PFSK-1 (cell line): ENCODE measurements around the gene APOL4.

ENCODE experiments used
- FOXP2 ChIP-seq: optimal IDR thresholded peaks from 2 replicates; pipeline ENCODE3; 2011; ENCODE audit warnings: borderline replicate concordance, control low read depth, inconsistent platforms; ENCODE audit not compliant: insufficient read depth; ENCODE audit errors: extremely low read length, extremely low read depth
- POLR2AphosphoS5 ChIP-seq: IDR thresholded peaks from 2 replicates; pipeline ENCODE4 v1.6.1; 2012; ENCODE audit warnings: low read depth, mild to moderate bottlenecking, control low read depth, low read length, moderate library complexity
- SIN3A ChIP-seq: IDR thresholded peaks from 2 replicates; pipeline ENCODE4 v1.6.1; 2012; ENCODE audit warnings: mild to moderate bottlenecking, low read length, moderate library complexity, borderline replicate concordance; ENCODE audit not compliant: insufficient read depth
- TAF1 ChIP-seq: IDR thresholded peaks from 2 replicates; pipeline ENCODE4 v1.6.1; 2012; ENCODE audit warnings: low read length, control low read depth, borderline replicate concordance; ENCODE audit not compliant: insufficient read depth
- TF ChIP-seq, protein P1 (sequence below), 2 experiments: IDR thresholded peaks; 2 replicates each; pipeline versions ENCODE4 v1.6.1 to v1.8.0; 2011 to 2012; ENCODE audit warnings: low read depth in 2 of 2, low read length in 2 of 2, control low read depth in 1 of 2, inconsistent platforms in 1 of 2, mild to moderate bottlenecking in 1 of 2, moderate library complexity in 1 of 2; ENCODE audit not compliant: insufficient read depth in 1 of 2

Gene APOL4

DNA sequence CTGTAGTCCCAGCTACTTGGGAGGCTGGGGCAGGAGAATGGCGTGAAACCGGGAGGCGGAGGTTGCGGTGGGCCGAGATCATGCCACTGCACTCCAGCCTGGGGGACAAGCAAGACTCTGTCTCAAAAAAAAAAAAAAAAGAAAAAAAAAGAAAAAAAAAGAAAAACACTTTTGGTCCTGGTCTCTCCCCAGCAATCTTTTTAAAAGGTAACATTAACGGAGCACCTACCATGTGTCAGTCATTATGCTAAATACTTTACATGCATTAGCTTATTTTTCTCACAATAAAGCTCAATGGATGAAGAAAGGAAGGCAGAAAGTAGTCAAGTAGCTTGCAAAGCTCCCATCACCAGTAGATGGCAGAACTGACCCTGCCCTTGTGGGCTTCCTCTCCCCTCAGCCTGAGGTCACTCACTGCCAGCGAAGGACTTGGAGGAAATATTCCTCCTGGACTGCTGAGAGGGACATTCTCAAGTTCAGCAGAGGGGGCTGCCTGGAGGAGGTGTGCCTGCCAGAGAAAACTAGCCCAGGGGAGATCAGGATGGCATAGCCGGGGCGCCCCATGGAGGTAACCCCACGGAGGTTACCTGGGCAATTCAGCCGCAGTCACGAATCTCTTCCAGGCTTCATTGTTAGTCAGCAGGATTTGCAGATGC, 56.6 kb downstream of the APOL4 start:
- TF ChIP-seq SIN3A (no peak), FOXP2 (no peak), TAF1 (no peak), POLR2AphosphoS5 (no peak)
- TF ChIP-seq, protein P1, sequence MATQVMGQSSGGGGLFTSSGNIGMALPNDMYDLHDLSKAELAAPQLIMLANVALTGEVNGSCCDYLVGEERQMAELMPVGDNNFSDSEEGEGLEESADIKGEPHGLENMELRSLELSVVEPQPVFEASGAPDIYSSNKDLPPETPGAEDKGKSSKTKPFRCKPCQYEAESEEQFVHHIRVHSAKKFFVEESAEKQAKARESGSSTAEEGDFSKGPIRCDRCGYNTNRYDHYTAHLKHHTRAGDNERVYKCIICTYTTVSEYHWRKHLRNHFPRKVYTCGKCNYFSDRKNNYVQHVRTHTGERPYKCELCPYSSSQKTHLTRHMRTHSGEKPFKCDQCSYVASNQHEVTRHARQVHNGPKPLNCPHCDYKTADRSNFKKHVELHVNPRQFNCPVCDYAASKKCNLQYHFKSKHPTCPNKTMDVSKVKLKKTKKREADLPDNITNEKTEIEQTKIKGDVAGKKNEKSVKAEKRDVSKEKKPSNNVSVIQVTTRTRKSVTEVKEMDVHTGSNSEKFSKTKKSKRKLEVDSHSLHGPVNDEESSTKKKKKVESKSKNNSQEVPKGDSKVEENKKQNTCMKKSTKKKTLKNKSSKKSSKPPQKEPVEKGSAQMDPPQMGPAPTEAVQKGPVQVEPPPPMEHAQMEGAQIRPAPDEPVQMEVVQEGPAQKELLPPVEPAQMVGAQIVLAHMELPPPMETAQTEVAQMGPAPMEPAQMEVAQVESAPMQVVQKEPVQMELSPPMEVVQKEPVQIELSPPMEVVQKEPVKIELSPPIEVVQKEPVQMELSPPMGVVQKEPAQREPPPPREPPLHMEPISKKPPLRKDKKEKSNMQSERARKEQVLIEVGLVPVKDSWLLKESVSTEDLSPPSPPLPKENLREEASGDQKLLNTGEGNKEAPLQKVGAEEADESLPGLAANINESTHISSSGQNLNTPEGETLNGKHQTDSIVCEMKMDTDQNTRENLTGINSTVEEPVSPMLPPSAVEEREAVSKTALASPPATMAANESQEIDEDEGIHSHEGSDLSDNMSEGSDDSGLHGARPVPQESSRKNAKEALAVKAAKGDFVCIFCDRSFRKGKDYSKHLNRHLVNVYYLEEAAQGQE (IDR thresholded peaks at IDR 0.05; ENCODE audit: insufficient read depth in 1 of 2, low read depth in 2 of 2, low read length in 2 of 2): no peak

GRCh38 chr22:36143956-36144355, 57.7 kb downstream of the APOL4 start:
- TF ChIP-seq POLR2AphosphoS5 (no peak), TAF1 (no peak), FOXP2 (no peak), SIN3A (no peak)
- TF ChIP-seq, protein P1 (IDR thresholded peaks at IDR 0.05; ENCODE audit: insufficient read depth in 1 of 2, low read depth in 2 of 2, low read length in 2 of 2): no peak

DNA sequence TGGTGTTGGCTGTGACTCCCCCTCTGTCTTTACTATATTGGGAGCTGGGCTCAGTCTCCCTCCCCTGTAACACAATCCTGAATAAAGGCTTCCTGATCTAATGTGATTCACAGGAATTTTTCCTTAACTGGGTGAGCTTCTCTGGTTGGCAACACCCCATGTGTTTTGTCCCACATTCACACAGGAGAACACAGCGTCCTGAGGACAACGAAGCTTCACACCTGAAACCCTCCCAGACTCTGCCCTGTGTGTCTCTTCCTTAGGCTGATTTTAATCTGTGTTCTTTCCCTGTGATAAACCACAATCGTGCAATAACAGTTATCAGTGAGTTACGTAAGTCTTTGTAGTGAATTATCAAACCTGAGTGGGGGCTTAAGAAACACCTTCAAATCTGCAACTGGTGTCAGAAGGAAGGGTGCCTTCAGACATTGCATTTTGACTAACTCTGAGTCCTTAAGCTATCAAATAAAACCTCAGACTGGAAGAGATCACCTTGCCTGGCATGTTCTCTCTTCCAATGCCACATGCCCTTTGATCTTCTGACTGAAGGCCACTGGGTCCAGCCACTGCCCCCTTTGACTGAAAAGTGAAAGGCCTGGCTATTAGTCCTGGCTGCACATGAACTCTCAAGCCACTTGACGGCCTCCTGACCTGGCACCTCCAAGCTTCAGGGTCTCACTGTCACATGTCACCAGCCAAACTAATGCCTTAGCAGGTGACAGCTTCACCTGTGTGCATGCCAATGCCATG, 58.4 kb downstream of the APOL4 start:
- TF ChIP-seq POLR2AphosphoS5 (no peak), TAF1 (no peak), SIN3A (no peak), FOXP2 (no peak)
- TF ChIP-seq, protein P1 (IDR thresholded peaks at IDR 0.05; ENCODE audit: insufficient read depth in 1 of 2, low read depth in 2 of 2, low read length in 2 of 2): no peak

- TF ChIP-seq, protein P1 (IDR thresholded peaks at IDR 0.05; ENCODE audit: insufficient read depth in 1 of 2, low read depth in 2 of 2, low read length in 2 of 2): no peak
- no peak for TF ChIP-seq SIN3A
- no peak for TF ChIP-seq FOXP2
- no peak for TF ChIP-seq POLR2AphosphoS5
- no peak for TF ChIP-seq TAF1
These were observed 60.1 kb downstream of the APOL4 start for GRCh38 chr22:36141481-36141880.
